ENCODE results near the gene LRCH4.

GRCh38 chr7:100598425-100598824, 12.5 kb upstream of the LRCH4 start:
- TF ChIP-seq, protein P1, sequence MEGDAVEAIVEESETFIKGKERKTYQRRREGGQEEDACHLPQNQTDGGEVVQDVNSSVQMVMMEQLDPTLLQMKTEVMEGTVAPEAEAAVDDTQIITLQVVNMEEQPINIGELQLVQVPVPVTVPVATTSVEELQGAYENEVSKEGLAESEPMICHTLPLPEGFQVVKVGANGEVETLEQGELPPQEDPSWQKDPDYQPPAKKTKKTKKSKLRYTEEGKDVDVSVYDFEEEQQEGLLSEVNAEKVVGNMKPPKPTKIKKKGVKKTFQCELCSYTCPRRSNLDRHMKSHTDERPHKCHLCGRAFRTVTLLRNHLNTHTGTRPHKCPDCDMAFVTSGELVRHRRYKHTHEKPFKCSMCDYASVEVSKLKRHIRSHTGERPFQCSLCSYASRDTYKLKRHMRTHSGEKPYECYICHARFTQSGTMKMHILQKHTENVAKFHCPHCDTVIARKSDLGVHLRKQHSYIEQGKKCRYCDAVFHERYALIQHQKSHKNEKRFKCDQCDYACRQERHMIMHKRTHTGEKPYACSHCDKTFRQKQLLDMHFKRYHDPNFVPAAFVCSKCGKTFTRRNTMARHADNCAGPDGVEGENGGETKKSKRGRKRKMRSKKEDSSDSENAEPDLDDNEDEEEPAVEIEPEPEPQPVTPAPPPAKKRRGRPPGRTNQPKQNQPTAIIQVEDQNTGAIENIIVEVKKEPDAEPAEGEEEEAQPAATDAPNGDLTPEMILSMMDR (IDR thresholded peaks at IDR 0.05): no peak
- no peak for TF ChIP-seq POLR2A (IDR thresholded peaks at IDR 0.05)

All from thyroid gland (tissue), 4 donors.